H1 (cell line): ENCODE measurements around the gene RPL21. TPM values are rescaled to one million over a fixed set of nuclear protein-coding genes. Genes with fewer than 3 reads are reported as not detected.

Experiments
- CEBPB ChIP-seq: IDR thresholded peaks from 2 replicates; pipeline ENCODE4 v1.6.1; 2012; ENCODE audit warnings: low read depth, low read length
- JUND ChIP-seq: IDR thresholded peaks from 2 replicates; pipeline ENCODE4 v1.6.1; 2011; ENCODE audit warnings: mild to moderate bottlenecking, improper control_type of control experiment, low read length
- MAFK ChIP-seq: IDR thresholded peaks from 2 replicates; pipeline ENCODE4 v1.6.1; 2012; ENCODE audit warnings: low read depth, mild to moderate bottlenecking, improper control_type of control experiment, low read length
- POLR2A ChIP-seq, 2 experiments: IDR thresholded peaks; 1 replicate in 1 of 2; 2 replicates in 1 of 2; pipeline ENCODE4 v1.6.1; 2011; ENCODE audit warnings: low read depth in 2 of 2, low read length in 2 of 2, mild to moderate bottlenecking in 2 of 2; ENCODE audit errors: control extremely low read depth in 1 of 2
- RAD21 ChIP-seq, 2 experiments: IDR thresholded peaks in 1 of 2; conservative IDR thresholded peaks in 1 of 2; 2 replicates each; pipeline ENCODE4 v1.6.1; 2011; ENCODE audit warnings: low read depth in 2 of 2, low read length in 2 of 2, improper control_type of control experiment in 1 of 2, inconsistent platforms in 1 of 2, mild to moderate bottlenecking in 1 of 2, moderate library complexity in 1 of 2
- TEAD4 ChIP-seq: IDR thresholded peaks from 2 replicates; pipeline ENCODE4 v1.6.1; 2012; ENCODE audit warnings: low read depth, low read length, inconsistent platforms, mixed read lengths
- polyA plus RNA-seq, 7 experiments: library from polyadenylated mRNA; depleted of rRNA in 3 of 7; stranded (reverse) in 5 of 7; unstranded in 2 of 7; fragments of >200 nt in 5 of 7; fragments of 200-250 nt in 2 of 7; gene quantifications; 1 replicate in 5 of 7; 2 replicates in 1 of 7; 4 replicates in 1 of 7; pipeline versions ENCODE4 v1.2.1 to v1.2.3, GENCODE V29; 2011 to 2013; ENCODE audit warnings: missing spikeins in 2 of 7, mixed read lengths in 2 of 7
- total RNA-seq: library from RNA; stranded (reverse); fragmentation: NEBNext Ultra II Directional; extraction: Animal tissue kit (Norgen Biotek cat#: 25700); gene quantifications from 2 replicates; pipeline ENCODE4 v1.2.1, GENCODE V29; 2021

Gene RPL21
- total and polyA plus RNA-seq, 2 of the 8 experiments (the other 6 are each of a cell fraction or from before 2014, with no cell fraction given), result 624 to 1,283 TPM

DNA sequence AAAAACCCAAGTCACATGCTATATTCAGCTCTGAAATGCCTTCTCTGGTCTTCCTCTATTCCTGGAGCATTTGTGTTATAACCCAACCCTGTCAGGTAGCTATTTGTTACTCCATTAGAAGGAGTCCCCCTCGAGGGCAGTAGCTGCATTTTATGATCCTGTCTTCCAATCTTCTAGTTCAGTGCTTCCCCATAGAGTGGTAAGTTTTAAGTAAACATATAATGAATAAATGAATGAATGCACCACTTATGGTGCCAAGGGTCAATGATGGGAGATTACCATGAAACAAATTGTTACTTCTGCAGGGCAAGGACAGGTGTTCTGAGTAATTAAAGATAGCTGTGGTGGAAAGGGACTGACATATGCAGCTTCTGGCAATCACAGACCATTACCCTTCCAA, 23.3 kb downstream of the RPL21 start (continued):
- TF ChIP-seq POLR2A (IDR thresholded peaks at IDR 0.05; ENCODE audit: control extremely low read depth in 1 of 2, low read depth in 2 of 2, low read length in 2 of 2), result no peak
- no peak for TF ChIP-seq TEAD4
- no peak for TF ChIP-seq JUND
- TF ChIP-seq RAD21 (IDR thresholded peaks at IDR 0.05 in 1 of 2, conservative IDR thresholded peaks at IDR 0.05 in 1 of 2; ENCODE audit: low read depth in 2 of 2, low read length in 2 of 2), result no peak
- no peak for TF ChIP-seq CEBPB
- TF ChIP-seq MAFK, result no peak
- TF ChIP-seq, all 59 proteins: peak for 0
